Measurements from ENCODE around the gene PRR5L.
"Not testable (repeated sequence)": the region's sequence is repeated elsewhere in the genome, so short reads cannot be mapped to it uniquely, and the experiment has no call there.

PRR5L gene

DNA sequence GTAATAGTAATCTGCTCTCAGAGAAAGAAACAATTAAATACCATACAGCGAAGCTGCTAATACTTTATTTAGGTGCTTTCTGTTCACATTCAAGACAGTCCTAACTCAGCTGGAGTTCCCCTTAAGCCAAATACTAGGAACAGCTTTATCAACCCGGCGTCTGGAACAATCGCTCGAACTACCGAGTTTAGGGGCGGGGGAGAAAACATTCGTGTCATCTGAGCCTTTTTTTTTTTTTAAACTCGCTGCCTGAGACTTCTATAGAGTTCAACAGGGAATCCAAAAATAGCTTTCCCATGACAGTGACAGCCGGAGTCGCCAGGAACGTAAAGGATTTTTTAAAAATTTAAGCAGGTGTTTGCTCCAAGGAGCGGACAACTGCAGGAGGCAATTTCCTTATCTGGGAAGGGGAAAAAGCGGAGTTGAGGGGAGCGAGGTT lies 213.1 kb downstream of the PRR5L start:
- TF ChIP-seq, protein P1, sequence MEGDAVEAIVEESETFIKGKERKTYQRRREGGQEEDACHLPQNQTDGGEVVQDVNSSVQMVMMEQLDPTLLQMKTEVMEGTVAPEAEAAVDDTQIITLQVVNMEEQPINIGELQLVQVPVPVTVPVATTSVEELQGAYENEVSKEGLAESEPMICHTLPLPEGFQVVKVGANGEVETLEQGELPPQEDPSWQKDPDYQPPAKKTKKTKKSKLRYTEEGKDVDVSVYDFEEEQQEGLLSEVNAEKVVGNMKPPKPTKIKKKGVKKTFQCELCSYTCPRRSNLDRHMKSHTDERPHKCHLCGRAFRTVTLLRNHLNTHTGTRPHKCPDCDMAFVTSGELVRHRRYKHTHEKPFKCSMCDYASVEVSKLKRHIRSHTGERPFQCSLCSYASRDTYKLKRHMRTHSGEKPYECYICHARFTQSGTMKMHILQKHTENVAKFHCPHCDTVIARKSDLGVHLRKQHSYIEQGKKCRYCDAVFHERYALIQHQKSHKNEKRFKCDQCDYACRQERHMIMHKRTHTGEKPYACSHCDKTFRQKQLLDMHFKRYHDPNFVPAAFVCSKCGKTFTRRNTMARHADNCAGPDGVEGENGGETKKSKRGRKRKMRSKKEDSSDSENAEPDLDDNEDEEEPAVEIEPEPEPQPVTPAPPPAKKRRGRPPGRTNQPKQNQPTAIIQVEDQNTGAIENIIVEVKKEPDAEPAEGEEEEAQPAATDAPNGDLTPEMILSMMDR (IDR thresholded peaks at IDR 0.05; ENCODE audit: low read depth, low read length), result no peak
- Histone ChIP-seq H3K27me3 (ENCODE audit: insufficient read depth, low read depth, severe bottlenecking) (no peaks in the 10 kb centered on the region), H3K27ac (0 out of 2 replicates have a peak overlapping the region, but pooled peaks have one; percentile 86), H3K36me3 (no peaks in the 10 kb centered on the region), H3K9me3 (ENCODE audit: severe bottlenecking) (no peaks in the 10 kb centered on the region), H3K4me3 (ENCODE audit: low read depth, low read length) (peak overlapping the region; percentile 73)
- peak; percentile 14 for DNase-seq

DNA sequence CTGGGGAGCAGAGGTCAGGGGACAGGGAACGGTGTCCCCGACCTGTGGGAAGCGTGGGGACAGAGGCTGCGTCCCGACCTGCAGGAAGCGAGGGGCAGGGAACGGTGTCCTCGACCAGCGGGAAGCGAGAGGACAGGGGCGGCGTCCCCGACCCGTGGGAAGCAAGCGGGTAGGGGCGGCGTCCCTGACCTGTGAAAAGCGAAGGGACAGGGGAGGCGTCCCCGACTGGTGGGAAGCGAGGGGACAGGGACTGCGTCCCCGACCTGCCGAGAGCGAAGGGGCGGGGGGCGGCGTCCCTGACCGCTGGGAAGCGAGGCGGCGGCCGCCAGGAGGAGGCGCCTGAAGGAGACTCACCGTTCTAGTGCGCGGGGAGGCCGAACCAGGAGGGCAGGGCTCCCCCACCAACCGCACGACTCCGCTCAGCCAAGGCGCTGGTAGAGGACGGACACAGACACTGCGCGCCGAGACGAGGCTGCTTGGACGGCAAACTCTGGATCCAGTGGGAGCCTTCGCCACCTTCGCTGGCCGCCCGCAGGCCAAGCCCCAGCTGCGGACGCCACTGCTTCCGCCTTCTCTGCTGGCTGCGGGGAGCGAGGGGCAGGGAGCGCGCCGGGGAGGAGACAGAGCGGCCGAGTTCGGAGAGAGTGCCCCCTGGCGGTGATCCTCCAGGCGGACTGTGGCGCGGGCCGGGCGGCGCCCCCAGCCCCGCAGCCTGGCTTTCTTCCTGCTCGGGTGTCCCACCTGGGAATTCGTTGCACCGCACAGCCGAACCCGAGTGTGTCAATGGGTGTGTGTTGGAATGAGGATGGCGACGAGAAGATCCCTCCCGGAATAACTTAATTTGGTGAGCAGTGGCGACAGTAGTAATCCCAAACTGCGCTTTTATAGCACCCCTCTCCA lies 213.9 kb downstream of the PRR5L start, which contains the start of gene TRAF6:
TSS of gene TRAF6 (minus strand) at position 579 of the 900 bp plus-strand sequence. CDS start 8,757 bp downstream, outside the sequence.
- Histone ChIP-seq H3K27ac (peak within 1 kb of the TSS; percentile 86), H3K27me3 (ENCODE audit: insufficient read depth, low read depth, severe bottlenecking) (no peaks in the 10 kb centered on the region), H3K4me3 (ENCODE audit: low read depth, low read length) (peak within 1 kb of the TSS; percentile 73), H3K9me3 (ENCODE audit: severe bottlenecking) (no peaks in the 10 kb centered on the region), H3K36me3 (no peaks in the 10 kb centered on the region)
- TF ChIP-seq, protein P1 (IDR thresholded peaks at IDR 0.05; ENCODE audit: low read depth, low read length), result peak; percentile 93
- DNase-seq, result peak; percentile 89

DNA sequence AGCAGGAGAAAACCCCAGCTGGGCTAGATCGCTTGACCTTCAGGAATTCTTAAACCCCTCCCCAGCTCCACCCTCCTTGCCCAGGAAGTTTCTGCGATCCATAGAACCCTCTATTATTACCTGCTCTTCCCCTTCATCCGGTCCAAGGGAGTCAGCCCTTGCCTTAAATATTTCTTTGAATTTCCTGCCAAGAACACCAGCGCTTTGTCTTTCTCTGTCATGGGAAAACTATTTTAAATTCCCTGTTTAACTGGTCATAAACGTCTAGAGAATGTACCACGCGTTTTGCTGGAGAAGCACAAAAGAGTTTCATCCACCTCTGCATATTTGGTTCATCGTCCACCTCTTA lies 214.5 kb downstream of the PRR5L start:
- Histone ChIP-seq H3K27ac (no peak overlapping the region; the same call in 1 of the 2 replicates), H3K9me3 (ENCODE audit: severe bottlenecking) (no peaks in the 10 kb centered on the region)
- no peak for DNase-seq

DNA sequence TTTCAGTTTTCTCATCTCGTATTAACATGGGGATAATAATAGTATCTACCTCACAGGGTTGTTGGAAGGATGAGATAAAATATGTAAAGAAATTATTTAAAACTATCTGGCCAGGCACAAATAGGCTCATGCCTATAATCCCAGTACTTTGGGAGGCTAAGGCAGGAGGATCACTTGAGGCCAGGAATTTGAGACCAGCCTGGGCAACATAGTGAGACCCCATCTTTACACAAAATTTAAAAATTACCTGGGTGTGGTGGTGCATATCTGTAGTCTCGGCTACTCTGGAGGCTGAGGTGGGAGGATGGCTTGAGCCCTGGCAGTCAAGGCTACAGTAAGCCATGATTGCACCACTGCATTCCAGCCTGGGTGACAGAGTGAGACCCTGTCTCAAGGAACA lies 215.0 kb downstream of the PRR5L start:
- H3K27me3 ChIP-seq (ENCODE audit: insufficient read depth, low read depth, severe bottlenecking); H3K4me3 ChIP-seq (ENCODE audit: low read depth, low read length); H3K9me3 ChIP-seq (ENCODE audit: severe bottlenecking); H3K27ac ChIP-seq; DNase-seq; H3K36me3 ChIP-seq: not testable (repeated sequence)

More for the DNA sequence above, 214.5 kb downstream of the PRR5L start:
- no peaks in the 10 kb centered on the region for H3K36me3 ChIP-seq
- peak overlapping the region; percentile 73 for H3K4me3 ChIP-seq (ENCODE audit: low read depth, low read length)
- H3K27me3 ChIP-seq (ENCODE audit: insufficient read depth, low read depth, severe bottlenecking), result no peaks in the 10 kb centered on the region
- TF ChIP-seq, protein P1 (IDR thresholded peaks at IDR 0.05; ENCODE audit: low read depth, low read length), result no peak

DNA sequence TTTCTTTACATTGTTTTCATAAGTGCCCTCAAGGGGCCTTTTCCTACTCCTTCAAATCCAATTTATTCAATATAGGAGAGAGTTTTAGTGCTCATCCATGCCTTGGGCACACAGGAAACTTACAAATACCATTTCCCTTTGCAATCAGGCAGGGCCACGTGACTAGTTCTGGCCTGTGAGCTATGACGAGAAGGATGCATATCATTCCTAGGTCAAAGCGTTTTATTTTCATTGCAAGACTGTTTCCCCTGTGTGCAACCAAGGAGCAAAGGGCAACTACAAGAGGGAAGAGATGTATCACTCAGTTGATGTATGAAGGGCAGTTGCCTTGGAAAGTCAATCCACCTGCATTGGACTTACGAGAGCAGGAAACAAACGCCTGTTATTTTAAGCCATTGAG lies 215.9 kb downstream of the PRR5L start:
- no peaks in the 10 kb centered on the region for H3K27me3 ChIP-seq (ENCODE audit: insufficient read depth, low read depth, severe bottlenecking)
- H3K4me3 ChIP-seq (ENCODE audit: low read depth, low read length), result no peak overlapping the region
- no peak for DNase-seq

DNA sequence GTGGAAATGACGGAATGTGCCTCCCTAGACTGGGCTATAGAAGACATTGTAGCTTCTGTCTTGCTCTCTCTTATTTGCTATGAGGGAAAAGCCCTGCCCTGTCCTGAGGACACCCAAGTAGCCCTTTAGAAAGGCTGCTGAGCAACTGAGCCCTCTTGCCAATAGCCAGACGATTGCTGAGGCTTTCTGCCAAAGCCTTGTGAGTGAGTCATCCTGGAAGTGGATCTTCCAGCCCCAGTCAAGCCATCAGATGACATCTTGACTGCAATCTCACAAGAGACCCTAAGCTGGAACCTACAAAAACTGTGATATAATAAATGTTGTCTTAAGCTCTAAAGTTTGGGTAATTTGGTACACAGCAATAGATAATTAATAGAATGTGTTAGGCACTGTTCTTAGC lies 217.9 kb downstream of the PRR5L start:
- Histone ChIP-seq H3K27me3 (ENCODE audit: insufficient read depth, low read depth, severe bottlenecking) (no peaks in the 10 kb centered on the region), H3K9me3 (ENCODE audit: severe bottlenecking) (no peaks in the 10 kb centered on the region), H3K36me3 (no peaks in the 10 kb centered on the region), H3K27ac (no peak overlapping the region), H3K4me3 (ENCODE audit: low read depth, low read length) (no peak overlapping the region)
- DNase-seq, result no peak
- TF ChIP-seq, protein P1 (IDR thresholded peaks at IDR 0.05; ENCODE audit: low read depth, low read length), result no peak

More for the DNA sequence above, 215.9 kb downstream of the PRR5L start:
- TF ChIP-seq, protein P1 (IDR thresholded peaks at IDR 0.05; ENCODE audit: low read depth, low read length), result no peak
- H3K27ac ChIP-seq, result no peak overlapping the region
- H3K36me3 ChIP-seq, result no peaks in the 10 kb centered on the region
- H3K9me3 ChIP-seq (ENCODE audit: severe bottlenecking), result no peaks in the 10 kb centered on the region

Measured in WERI-Rb-1 (cell line).